ENCODE results near the gene LCP2.

GRCh38 chr5:170347022-170347567, 49.5 kb upstream of the LCP2 start:
- TF ChIP-seq CTCF (conservative IDR thresholded peaks at IDR 0.05) (no peak), EZH2 (IDR thresholded peaks at IDR 0.05; ENCODE audit: low read depth) (no peak)
